Measurements from ENCODE around the gene PLEKHM3.
A peak's percentile ranks its signal among the peaks of the same experiment; 100 is the strongest.
"Not testable (repeated sequence)": the region's sequence is repeated elsewhere in the genome, so short reads cannot be mapped to it uniquely, and the experiment has no call there.

PLEKHM3 gene

DNA sequence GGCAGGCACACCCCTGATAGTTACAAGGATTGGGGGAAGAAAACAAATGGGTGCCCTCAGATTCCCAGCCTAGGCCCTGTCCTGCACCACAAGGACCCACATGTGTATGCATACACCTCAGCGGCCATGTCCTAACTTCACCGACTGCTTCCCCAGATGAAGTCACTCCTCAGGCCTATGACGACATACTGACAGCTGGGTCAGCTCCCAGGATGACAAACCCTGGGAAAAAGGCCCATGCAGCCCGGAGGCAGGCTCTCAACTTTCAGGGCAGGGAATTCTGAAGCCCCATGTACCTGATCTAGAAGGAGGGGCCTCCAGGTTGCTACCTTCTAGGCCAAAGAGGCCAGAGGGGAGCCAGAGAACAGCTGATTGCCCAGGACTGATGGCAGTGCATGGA lies 11.0 kb upstream of the PLEKHM3 start:
- no peak for DNase-seq (ENCODE audit: low read depth)

DNA sequence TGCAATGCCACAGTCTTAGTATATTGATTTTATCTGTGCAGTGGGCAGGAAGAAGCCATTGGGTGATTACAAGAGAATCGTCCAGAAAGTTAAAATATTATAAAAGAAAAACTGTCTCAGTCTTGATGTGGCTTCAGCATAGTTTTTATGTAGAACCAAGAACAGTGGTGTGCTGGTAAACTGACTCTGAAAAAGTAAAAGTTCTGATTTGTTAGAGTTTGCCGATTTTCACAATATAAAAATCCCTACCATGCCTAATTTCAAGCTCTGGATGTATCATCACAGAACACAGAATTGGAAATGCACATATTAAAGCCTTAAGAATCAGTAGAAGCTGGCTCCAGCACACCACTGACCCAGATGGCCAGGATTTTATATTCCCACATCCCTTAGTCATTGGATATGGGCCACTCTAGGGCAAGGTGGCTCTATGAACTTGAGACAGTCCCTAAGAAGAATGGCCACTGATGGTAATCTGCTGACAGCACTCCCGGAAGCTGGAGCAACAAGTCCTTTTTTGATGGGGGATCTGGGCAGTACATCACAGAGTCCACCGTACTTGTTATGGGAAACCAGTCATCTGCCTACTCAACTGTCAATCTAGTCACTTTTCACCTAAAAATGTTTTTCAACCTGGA lies 9.3 kb upstream of the PLEKHM3 start:
- no peak for DNase-seq (ENCODE audit: low read depth)

DNA sequence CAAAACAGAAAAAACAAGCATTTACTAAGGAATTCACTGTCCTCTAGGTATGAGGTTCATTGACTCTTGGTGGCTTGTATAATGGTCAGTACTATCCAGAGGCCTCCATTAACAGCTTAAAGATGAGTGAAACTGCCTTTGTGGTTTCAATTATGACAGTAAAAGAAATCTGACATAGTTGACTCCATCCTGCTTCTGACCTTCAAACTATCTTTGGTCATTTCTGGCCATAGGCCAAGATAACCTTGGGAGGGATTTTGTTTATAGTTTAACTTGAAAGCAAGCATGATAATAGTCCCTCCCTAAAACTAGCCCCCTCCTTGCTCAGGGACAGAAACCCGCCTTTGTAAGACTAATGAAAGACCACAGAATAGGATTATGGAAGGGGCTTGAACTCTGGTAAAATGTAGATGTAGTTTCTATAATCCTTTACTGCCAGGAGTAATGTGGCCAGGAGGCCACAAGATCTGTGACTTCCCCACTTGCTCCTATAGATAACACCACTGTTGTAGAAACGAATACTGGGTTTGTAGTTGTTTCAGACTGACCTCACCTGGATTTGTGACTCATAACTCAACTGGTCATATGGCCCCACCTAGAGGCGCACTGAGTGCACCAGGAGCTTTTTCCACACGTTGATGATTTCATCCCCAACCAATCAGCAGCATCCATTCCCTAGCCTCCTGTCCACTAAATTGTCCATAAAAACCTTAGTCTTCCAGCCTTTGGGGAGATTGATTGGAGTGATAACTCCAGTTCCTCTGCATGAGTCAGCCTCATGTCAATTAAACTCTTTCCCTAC lies 8.6 kb upstream of the PLEKHM3 start:
- no peak for DNase-seq (ENCODE audit: low read depth)

DNA sequence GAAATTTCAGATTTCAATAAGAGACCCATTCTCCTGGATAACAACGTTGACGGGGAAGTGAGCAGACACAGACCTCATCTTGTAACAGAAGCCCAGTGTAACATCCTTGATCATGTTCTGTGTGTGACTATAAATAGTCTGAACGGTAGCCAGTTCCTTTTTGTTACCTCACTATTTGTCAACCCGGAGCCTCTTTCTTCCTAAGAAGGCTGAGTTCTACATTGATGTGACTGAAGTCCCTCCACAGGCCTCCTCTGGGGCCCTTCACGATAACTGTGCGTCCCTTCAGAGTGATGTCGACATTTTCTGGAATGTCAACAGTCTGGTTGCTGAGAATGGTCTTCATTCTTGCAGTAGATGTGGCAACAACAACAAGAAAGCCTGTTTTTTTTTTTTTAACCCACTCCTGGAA lies 6.3 kb upstream of the PLEKHM3 start:
- no peak for DNase-seq (ENCODE audit: low read depth)

DNA sequence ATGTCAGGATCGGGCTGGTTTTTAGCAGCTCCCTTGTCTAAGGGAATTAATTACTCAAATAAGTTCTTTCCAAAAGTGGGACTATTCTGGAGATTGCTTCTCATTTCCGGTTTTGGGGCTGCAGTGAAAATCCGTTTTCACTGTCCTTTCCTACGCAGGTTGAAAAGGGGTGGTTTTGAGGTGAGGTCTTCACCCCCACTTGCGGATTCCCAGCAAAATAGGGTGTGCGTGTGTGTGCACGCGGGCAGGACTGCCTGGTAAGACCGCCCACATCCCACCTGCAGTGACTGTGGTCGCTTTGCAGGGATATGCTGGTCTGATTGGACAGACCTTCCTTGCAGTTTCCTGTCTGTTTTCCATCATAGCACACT lies 472 bp upstream of the PLEKHM3 start:
- no peak for DNase-seq (ENCODE audit: low read depth)

DNA sequence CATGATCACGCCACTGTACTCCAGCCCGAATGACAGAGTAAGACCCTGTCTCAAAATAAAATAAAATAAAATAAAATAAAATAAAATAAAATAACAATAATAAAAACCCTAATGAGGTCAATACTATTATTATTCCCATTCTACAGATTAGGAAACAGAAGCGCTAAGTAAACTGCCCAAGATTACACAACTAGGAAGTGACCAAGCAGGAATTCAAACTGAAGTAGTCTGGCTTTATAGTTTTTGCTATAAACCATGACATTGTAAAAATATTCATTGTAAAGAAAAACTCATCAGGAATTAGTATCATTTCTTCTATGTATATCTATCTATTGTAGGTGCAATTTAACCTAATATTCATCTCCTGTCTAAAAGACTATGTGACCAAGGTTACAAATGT lies 1.2 kb downstream of the PLEKHM3 start:
- DNase-seq (ENCODE audit: low read depth), result no peak

DNA sequence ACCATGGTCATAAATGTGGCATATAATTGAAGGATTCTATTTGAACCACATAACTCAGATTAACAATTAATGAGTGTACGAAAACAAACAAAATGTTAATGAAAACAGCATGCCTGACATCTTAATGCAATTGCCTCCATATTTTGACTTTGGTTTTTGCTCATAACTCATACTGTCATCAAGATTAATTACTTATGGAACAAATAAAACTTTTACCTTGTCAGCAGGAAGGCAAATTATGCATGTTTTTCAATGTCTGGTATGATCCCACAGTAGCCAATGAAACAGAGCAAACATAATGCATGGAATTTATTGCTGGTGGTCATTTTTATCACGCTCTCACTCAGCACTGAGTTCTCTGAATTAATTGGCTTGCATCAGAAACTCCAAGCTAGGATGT lies 5.1 kb downstream of the PLEKHM3 start:
- no peak for DNase-seq (ENCODE audit: low read depth)

DNA sequence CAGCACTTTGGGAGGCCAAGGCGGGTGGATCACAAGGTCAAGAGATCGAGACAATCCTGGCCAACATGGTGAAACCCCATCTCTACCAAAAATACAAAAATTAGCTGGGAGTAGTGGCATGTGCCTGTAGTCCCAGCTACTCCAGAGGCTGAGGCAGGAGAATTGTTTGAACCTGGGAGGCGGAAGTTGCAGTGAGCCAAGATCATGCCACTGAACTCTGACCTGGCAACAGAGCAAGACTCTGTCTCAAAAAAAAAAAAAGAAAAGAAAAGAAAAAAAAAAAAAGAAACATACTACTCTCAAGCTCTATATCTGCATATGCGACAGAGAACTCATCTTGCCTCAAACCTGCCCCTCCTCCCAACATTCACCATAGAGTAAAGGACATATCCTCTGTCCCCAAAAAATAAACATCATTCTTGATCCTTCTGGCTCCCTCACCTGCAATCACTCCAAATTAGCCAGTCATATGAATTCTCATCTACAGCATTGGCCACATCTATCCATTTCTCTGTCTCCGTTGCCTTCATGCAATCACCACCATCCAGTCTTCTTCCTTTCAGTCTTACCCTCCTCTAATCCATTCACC lies 7.1 kb downstream of the PLEKHM3 start:
- not testable (repeated sequence) for DNase-seq (ENCODE audit: low read depth)

DNA sequence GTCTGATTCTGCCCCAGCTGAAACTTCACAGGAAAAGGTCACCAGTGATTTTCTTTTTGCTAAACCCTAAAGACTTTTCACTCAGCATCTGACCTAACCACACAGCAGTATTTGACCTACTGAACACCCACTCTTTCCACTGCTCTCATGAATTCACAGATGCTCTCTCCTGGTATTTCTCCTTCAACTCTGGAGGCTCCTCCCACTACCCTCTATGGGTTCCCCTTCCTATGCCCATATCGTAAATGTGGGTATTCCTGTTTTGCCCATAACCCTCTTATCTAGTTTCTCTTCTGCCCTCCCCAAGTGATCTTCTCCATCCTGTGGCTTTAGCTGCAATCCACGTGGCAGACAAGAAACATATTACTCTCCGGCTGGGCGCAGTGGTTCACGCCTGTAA lies 7.6 kb downstream of the PLEKHM3 start:
- DNase-seq (ENCODE audit: low read depth), result no peak

DNA sequence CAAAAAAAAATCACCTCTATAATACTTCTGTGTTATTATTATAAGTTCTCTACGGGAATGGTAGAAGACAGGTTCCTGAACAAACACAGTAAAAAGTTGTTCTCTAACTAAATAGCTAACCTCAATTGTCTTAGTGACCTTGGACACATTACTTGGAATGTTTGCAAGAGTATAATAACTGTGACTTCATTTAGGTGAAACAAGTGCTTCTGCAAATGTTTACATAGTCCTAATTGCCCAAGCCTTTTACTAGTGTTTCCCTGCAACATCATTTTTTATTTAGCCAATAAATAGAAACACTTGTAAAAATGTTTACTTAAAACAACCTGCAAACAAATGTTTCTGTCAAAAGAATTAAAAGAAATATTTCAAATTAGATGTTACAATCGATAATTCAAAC lies 9.9 kb downstream of the PLEKHM3 start:
- DNase-seq (ENCODE audit: low read depth), result no peak

DNA sequence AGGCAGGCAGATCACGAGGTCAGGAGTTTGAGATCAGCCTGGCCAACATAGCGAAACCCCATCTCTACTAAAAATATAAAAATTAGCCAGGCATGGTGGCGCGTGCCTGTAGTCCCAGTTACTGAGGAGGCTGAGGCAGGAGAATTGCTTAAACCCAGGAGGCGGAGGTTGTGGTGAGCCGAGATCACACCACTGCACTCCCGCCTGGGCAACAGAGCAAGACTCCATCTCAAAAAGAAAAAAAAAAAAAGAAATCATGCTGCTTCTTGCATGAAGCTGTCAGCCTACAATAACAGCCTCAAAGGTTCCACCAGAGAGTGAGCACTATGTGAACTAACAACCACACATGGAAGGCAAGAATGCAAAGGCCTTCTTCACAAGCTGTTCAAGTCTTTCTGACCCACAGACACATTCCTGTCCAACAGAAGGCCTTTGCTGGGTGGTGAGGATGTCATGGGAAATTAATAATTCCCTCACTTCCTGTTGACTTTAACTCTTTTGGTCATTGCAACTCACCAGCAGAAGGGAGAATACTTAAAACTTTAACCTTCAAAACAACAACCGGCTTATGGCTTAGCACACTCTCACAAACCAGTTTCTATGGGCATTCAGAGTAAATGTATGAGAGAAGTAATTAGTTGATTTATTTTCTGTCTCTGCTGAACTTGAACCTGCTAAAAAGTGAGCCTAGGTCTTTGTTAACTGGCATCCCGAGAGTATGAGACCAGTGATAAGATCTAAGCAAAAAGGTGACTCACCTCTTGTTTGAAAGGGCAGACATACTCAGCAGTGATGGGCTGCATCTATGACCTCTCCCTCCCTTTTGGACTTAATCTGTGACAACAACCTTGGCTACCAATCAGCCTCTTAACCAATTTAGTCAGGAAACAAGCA lies 11.8 kb downstream of the PLEKHM3 start:
- no peak for DNase-seq (ENCODE audit: low read depth)

DNA sequence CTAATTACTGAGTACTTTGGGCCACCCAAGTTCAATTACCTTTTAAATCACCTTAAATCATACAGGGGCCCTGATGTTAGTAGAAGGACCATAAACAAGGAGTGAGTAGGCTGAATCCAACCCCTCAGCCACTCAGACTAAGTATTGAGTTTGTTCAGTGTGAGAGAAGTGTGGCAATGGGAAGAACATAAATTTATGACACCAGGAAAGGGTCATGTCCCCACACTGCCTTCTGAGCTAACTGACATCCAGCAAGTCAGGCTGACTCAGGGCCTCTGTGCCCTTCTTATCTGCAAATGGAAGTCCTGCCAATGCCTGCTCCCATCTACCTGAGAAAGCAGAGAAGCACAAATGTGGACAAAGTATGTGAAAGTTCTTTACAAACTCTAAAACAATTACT lies 12.9 kb downstream of the PLEKHM3 start:
- no peak for DNase-seq (ENCODE audit: low read depth)

DNA sequence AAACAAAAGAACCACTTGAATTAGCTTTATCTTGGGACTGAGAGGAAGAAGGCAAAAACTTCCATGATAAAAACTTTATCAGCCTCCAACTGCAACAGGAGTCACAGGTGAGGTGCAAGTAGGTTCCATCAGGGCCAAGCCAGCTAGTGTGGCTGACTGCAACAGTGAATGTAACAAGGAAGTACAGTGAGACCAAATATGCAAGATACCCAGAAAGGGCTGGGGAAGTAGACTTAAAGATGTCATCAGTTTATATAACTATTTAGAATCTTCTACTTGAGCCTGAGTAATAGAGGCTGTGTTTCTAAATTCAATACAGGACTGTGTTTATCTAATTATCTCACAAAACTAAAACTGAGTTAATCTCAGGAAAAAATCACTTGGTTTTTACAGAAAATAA lies 14.8 kb downstream of the PLEKHM3 start:
- DNase-seq (ENCODE audit: low read depth), result no peak

DNA sequence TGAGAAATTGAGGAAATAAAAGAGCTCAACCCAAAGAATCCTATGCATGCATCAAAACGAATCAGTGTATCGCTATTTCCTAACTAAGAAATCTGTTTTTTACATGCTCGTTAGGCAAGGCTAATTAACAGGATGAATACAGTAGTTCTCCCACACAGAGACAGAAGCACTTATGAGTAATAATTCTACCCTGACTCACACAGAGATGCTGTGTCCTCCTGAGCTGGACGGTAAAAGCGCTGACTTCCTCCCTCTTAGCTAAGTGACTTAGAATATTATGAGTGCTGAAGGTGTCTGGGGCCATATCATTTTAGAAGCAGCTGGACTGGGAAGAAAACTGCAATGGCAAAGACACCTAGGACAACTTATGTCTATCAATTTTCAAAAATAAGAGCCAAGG lies 18.5 kb downstream of the PLEKHM3 start:
- DNase-seq (ENCODE audit: low read depth), result no peak

DNA sequence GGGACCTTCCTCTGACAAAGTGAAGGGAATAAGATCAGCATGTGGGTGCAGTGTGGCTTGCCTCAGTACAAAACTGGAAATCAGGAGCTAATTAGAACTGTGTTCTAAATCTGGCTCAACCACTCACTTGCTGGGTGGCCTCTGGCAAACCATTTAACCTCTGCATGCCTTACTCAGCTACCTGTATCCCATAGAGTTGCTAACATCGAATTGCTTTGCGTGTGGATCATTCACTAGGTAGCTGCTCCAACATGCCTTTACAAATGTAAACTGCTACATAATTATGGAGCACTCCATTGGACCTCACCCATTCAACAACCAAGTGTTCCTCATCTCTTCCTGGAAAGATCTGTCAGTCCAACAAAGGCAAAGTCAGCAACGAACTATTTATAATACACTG lies 19.0 kb downstream of the PLEKHM3 start:
- no peak for DNase-seq (ENCODE audit: low read depth)

DNA sequence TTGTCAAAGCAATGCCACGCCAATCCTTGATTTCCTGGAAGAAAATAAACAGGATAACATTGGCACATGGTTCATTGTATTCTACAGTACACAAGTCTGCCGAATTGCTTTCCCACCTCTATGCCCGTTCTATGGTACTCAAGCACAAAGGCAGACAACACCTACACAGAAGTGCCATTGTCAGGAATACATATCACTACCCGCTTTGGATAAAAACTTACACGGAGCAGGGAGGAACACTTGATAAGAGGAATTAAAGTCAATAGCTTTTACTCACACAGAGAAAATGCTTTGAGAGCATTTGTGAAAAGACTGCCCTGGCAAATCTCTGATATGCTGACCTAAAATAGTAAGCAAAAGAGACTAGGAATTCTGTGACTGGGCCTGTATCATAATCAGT lies 23.4 kb downstream of the PLEKHM3 start:
- DNase-seq (ENCODE audit: low read depth), result no peak

DNA sequence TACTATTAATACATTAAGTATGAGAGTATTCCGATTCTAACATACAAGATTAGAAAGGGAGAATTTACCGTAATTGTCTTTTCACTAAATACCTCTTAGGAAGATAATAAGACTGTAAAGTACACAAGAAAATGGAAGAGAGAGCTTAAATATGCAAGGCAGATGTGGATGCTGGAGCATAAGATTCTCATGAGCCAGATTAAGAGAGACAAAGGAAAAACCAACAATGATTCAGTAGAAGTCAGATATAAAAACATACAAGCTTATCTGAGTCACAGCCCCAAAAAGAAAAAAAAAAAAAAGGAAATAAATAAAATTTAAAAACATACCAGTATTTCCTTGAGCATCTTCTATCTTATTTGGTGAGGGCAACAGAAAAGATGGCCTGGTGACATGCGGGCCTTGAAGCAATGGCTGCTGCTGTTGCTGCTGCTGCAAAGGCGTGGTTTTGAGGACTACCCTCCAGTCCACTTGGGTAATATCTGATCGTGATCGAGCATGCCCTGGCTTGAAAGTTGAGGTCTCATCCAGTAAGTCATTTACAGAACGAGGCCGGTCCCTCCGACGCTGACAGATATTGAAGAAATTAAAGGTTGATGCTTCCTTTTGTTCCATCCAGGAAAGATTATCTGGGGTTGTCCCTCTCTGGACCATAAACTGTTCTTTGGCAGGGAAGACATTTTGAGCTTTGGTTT lies 24.5 kb downstream of the PLEKHM3 start:
- no peak for DNase-seq (ENCODE audit: low read depth)

DNA sequence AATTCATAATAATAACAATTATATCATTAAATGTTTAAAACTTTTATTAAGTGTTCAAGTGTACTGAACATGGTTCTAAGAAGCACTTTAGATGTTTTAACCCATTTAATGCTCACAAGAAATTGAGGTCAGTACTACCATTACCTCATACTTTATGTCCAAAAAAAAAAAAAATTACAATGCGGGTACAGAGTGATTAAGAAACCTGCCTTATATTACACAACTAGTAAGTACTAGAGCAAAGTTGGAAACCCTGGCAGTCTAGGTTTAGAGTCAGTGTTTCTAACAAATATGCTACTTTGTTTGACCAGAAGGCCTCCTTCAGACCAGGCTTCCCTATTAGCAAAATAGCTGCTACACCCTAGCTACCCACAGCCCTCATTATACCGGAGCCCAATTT lies 28.5 kb downstream of the PLEKHM3 start:
- no peak for DNase-seq (ENCODE audit: low read depth)

DNA sequence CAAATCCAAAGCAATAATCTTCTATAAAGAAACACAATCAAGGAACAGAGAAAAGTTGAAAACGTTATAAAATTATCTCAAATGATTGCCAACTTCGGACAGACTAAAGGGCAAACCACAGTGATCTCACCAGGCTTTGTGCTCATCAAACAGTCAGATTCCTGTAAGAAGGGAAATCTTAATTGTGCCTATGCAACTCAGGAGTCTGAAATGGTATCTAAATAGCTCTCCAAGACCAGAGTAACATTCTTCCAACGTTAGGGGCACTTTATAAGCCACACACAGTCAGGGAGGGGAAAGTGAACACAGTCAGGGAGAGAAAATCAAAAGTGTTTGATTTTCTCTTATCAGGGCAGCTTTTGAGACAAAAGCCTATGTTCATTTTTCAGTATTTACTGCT lies 29.4 kb downstream of the PLEKHM3 start:
- no peak for DNase-seq (ENCODE audit: low read depth)

DNA sequence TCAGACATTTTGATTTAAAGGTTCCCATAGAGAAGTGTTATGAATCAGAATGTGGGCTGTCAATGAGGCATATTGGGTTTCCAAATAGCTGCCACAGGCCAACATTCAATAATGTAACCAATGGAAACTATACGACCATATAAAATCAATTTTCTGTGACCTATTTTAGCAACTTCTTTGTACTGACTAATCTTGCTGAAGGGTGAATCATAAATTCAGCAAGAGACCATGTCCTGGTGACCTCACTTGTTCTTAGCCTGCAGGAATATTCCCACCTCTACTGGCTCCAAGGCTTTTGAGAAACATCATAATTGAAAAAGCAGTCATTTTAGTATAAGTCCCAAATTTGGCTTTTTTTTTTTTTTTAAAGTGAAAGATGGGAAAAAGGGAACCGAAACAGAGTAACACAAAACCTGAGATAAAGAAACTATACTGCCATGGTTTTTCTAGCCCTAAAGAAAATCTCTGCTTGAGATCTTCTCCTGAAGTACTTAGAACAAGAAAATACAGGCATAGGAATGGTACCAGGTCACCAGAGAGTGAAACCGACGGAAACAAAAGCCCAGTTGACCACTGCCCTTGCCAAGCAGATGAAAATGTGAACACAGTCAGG lies 32.1 kb downstream of the PLEKHM3 start:
- peak; percentile 36 for DNase-seq (ENCODE audit: low read depth)

DNA sequence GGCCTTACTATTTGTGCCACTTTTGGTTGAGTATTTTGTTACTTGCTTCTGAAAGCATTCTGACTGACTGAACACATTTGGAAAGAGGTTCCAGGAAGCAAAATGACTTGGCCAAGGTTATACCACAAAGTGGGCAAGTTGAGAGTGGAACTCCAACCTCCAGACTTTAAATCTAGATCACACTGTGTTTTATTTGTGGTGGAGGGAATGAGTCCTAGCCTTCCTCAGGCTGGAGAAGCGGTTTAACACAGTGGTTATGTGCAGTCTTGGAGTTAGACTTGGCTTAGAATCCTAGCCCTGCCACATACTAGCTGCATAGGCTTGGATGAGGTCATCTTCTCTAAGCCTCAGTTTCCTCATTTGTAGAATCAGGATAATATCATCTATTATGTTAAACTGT lies 33.4 kb downstream of the PLEKHM3 start:
- DNase-seq (ENCODE audit: low read depth), result no peak

DNA sequence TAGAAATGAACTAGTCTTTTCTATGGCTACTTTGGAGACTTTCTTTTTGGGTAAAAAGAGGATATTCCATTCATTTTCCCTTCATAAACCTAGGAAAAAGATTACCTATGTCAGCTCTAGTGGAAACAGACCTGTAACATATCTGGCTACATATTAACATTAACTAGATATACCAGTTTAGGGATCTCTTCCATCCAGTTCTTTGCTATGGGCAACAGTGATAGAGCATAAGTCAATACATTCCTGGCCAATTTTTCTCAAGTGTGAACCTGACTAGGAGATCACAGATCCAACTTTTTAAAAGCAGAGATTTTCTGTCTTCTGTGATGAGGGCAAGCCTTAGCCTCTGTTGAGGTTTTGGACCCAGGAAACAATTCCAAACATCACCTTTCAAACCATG lies 34.5 kb downstream of the PLEKHM3 start:
- DNase-seq (ENCODE audit: low read depth), result no peak
